Upper lobe of left lung (tissue), 6 donors: Measurements from ENCODE around the gene VPS13D. TPM values are rescaled to one million over a fixed set of nuclear protein-coding genes. Genes with fewer than 3 reads are reported as not detected.

Experiments
- ATAC-seq, 2 donors: fragments of 200-7000 bp; cut with Tn5 transposase; one replicate each; pipeline ENCODE4 v1.9.1; 2022; ENCODE audit warnings: mild to moderate bottlenecking in 2 of 2, moderate library complexity in 2 of 2; ENCODE audit not compliant: low FRiP score in 2 of 2
- DNase-seq, 2 donors: peaks; one replicate each; pipeline ENCODE4 v3.0.0-alpha.2; 2019 to 2020
- H3K27ac ChIP-seq, 4 donors: fragments of 200-600 bp; sonication (generic); one replicate each; pipeline ENCODE4 v1.5.1; 2016 to 2019
- H3K27me3 ChIP-seq, 4 donors: fragments of 200-600 bp; sonication (generic); one replicate each; pipeline ENCODE4 v1.5.1; 2017 to 2019
- H3K36me3 ChIP-seq, 4 donors: fragments of 200-600 bp; sonication (generic); one replicate each; pipeline ENCODE4 v1.5.1; 2016 to 2019
- H3K4me1 ChIP-seq, 4 donors: fragments of 200-600 bp; sonication (generic); one replicate each; pipeline ENCODE4 v1.5.1; 2018 to 2019
- H3K4me3 ChIP-seq, 4 donors: fragments of 200-600 bp; sonication (generic); one replicate each; pipeline ENCODE4 v1.5.1; 2017 to 2019; ENCODE audit warnings: mild to moderate bottlenecking in 2 of 4, moderate library complexity in 1 of 4
- H3K9me3 ChIP-seq, 4 donors: fragments of 200-600 bp; sonication (generic); one replicate each; pipeline ENCODE4 v1.5.1; 2018 to 2019
- EP300 ChIP-seq, 4 donors: sonication (generic); formaldehyde crosslinking; IDR thresholded peaks; one replicate each; pipeline ENCODE4 v1.5.1; 2017; ENCODE audit warnings: antibody characterized with exemption in 4 of 4, control low read depth in 2 of 4
- POLR2A ChIP-seq, 4 donors: fragments of 450-650 bp; IDR thresholded peaks; one replicate each; pipeline ENCODE4 v1.5.1; 2016 to 2017; ENCODE audit warnings: antibody characterized with exemption in 4 of 4, mild to moderate bottlenecking in 2 of 4
- POLR2AphosphoS5 ChIP-seq, 2 donors: sonication (generic); formaldehyde crosslinking; IDR thresholded peaks; one replicate each; pipeline ENCODE4 v1.5.1; 2017; ENCODE audit warnings: antibody characterized with exemption in 2 of 2
- WGBS, 2 donors: methylation state at CpG; one replicate each; pipeline ENCODE4 v1.1.5; 2017 to 2018; 5-methylcytosine and 5-hydroxymethylcytosine counted together
- total RNA-seq, 6 donors: library from RNA; depleted of rRNA in 4 of 6; stranded (reverse); fragments of >200 nt in 4 of 6; gene quantifications; one replicate each; pipeline versions ENCODE4 v1.1.0 to v1.2.1, GENCODE V29; 2016 to 2021
- TF ChIP-seq, protein P1 (sequence below), 6 experiments: fragments of 450-650 bp in 4 of 6; fragments of 200-600 bp in 2 of 6; sonication (generic) in 2 of 6; IDR thresholded peaks; one replicate each; pipeline ENCODE4 v1.5.1; 2016 to 2019; ENCODE audit warnings: antibody characterized with exemption in 6 of 6
- donor health status: DM: no; HTN: no; CAD: no; lungs with moderate emphysema.
- donor health status: DM: no; HTN: yes; CAD: no; lungs with severe emphysema.

VPS13D gene
- total RNA-seq, 6 donors from 2014 or later = 54.9 to 181 (median 87.9) TPM

GRCh38 chr1:12249748-12250147, 19.9 kb downstream of the VPS13D start:
- no peak overlapping the region for H3K4me3 ChIP-seq
- ATAC-seq (no peak), DNase-seq (no peak)
- peaks cover 34 to 89% (median 60%) of the 10 kb centered on the region in 4 donors for H3K36me3 ChIP-seq
- H3K27me3 ChIP-seq = no peaks in the 10 kb centered on the region
- no peaks in the 10 kb centered on the region for H3K9me3 ChIP-seq
- no peak overlapping the region for H3K27ac ChIP-seq
- 88 to 92% methylated on average over 6 of the region's 6 CpGs for WGBS, 2 donors
- TF ChIP-seq, protein P1, sequence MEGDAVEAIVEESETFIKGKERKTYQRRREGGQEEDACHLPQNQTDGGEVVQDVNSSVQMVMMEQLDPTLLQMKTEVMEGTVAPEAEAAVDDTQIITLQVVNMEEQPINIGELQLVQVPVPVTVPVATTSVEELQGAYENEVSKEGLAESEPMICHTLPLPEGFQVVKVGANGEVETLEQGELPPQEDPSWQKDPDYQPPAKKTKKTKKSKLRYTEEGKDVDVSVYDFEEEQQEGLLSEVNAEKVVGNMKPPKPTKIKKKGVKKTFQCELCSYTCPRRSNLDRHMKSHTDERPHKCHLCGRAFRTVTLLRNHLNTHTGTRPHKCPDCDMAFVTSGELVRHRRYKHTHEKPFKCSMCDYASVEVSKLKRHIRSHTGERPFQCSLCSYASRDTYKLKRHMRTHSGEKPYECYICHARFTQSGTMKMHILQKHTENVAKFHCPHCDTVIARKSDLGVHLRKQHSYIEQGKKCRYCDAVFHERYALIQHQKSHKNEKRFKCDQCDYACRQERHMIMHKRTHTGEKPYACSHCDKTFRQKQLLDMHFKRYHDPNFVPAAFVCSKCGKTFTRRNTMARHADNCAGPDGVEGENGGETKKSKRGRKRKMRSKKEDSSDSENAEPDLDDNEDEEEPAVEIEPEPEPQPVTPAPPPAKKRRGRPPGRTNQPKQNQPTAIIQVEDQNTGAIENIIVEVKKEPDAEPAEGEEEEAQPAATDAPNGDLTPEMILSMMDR (IDR thresholded peaks at IDR 0.05) = no peak
- no peak for TF ChIP-seq EP300 (IDR thresholded peaks at IDR 0.05)
- no peak for TF ChIP-seq POLR2AphosphoS5 (IDR thresholded peaks at IDR 0.05)
- no peak for TF ChIP-seq POLR2A (IDR thresholded peaks at IDR 0.05)
- peaks cover 0 to 4% (median 0%) of the 10 kb centered on the region in 4 donors for H3K4me1 ChIP-seq

DNA sequence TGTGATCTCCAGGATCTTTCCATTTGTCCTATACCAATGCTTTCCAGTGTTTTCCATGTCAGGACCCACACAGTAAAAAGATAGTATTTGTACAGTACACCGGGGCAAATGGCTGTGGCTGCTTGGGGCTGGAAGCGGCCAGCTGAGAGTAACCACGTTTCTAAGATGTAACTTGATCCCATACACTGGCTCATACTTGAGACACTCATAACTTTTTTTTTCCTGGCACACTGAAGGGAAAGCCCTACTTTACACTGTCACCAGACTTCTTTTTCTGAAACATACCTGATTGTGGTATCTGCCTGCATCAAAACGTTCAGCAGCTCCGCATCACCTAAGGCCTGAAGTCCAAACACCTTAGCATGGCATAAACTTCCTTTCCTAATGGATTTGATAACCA, 21.6 kb downstream of the VPS13D start:
- Histone ChIP-seq H3K4me1 (no peaks in the 10 kb centered on the region), H3K4me3 (no peak overlapping the region), H3K9me3 (no peaks in the 10 kb centered on the region), H3K27ac (no peak overlapping the region), H3K36me3 (peaks cover 23 to 91% (median 54%) of the 10 kb centered on the region in 4 donors), H3K27me3 (no peaks in the 10 kb centered on the region)
- ATAC-seq (no peak), DNase-seq (no peak)
- TF ChIP-seq POLR2A (IDR thresholded peaks at IDR 0.05) (no peak), POLR2AphosphoS5 (IDR thresholded peaks at IDR 0.05) (no peak), EP300 (IDR thresholded peaks at IDR 0.05) (no peak)
- TF ChIP-seq, protein P1 (IDR thresholded peaks at IDR 0.05) = no peak
- WGBS, 2 donors = 75 to 81% methylated on average over 5 of the region's 5 CpGs

GRCh38 chr1:12255913-12256312, 26.1 kb downstream of the VPS13D start:
- H3K27ac ChIP-seq = no peak overlapping the region
- ATAC-seq (no peak), DNase-seq (no peak)
- no peak for TF ChIP-seq POLR2AphosphoS5 (IDR thresholded peaks at IDR 0.05)
- TF ChIP-seq EP300 (IDR thresholded peaks at IDR 0.05) = no peak
- TF ChIP-seq, protein P1 (IDR thresholded peaks at IDR 0.05) = no peak
- TF ChIP-seq POLR2A (IDR thresholded peaks at IDR 0.05) = no peak
- no peak overlapping the region for H3K4me3 ChIP-seq
- H3K9me3 ChIP-seq = no peaks in the 10 kb centered on the region
- no peaks in the 10 kb centered on the region for H3K27me3 ChIP-seq
- peaks cover 32 to 96% (median 64%) of the 10 kb centered on the region in 4 donors for H3K36me3 ChIP-seq
- WGBS, 2 donors = 95 to 98% methylated on average over 2 of the region's 2 CpGs
- no peaks in the 10 kb centered on the region for H3K4me1 ChIP-seq

- Histone ChIP-seq H3K9me3 (no peaks in the 10 kb centered on the region), H3K4me1 (no peaks in the 10 kb centered on the region), H3K4me3 (no peak overlapping the region), H3K36me3 (peaks cover 48 to 97% (median 69%) of the 10 kb centered on the region in 4 donors), H3K27ac (no peak overlapping the region), H3K27me3 (no peaks in the 10 kb centered on the region)
- TF ChIP-seq, protein P1 (IDR thresholded peaks at IDR 0.05) = no peak
- TF ChIP-seq POLR2A (IDR thresholded peaks at IDR 0.05) = no peak
- no peak for DNase-seq
- no peak for ATAC-seq
- 86 to 92% methylated on average over 7 of the region's 7 CpGs for WGBS, 2 donors
Observed at GRCh38 chr1:12258272-12258671, 28.4 kb downstream of the VPS13D start.

- Histone ChIP-seq H3K36me3 (peaks cover 39 to 100% (median 79%) of the 10 kb centered on the region in 4 donors), H3K4me3 (no peak overlapping the region), H3K4me1 (no peaks in the 10 kb centered on the region), H3K27me3 (no peaks in the 10 kb centered on the region), H3K27ac (no peak overlapping the region), H3K9me3 (no peaks in the 10 kb centered on the region)
- DNase-seq (no peak), ATAC-seq (no peak)
- 76 to 92% methylated on average over 1 of the region's 1 CpG for WGBS, 2 donors
- TF ChIP-seq, protein P1 (IDR thresholded peaks at IDR 0.05) = no peak
- no peak for TF ChIP-seq POLR2AphosphoS5 (IDR thresholded peaks at IDR 0.05)
- TF ChIP-seq POLR2A (IDR thresholded peaks at IDR 0.05) = no peak
- TF ChIP-seq EP300 (IDR thresholded peaks at IDR 0.05) = no peak
Observed at GRCh38 chr1:12269351-12269750, 39.5 kb downstream of the VPS13D start.
